ENCODE results near the gene CTNND2. TPM values are rescaled to one million over a fixed set of nuclear protein-coding genes. Genes with fewer than 3 reads are reported as not detected.

Gene CTNND2
- polyA plus RNA-seq, 1 experiment: not detected

DNA sequence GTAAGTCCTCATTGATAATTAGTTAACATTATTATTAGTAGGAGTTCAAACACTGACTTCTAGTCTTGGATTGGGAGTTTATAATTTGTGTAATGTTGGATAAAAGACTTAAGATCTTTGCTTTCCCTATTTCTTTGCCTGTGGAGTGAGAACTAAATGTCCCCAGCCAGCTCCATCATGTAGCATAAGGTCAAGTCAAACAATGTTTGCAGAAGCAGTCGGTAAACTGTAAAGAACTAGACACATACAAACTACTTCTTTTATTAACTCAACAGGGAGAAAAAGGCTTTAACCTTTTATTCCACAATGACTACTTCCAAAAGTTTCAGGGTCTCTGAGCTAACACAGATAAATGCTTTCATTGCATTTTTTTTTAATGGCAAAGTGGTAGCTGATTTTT lies 192.3 kb downstream of the CTNND2 start:
- ChIA-PET POLR2A (no interaction called here), CTCF (no interaction called here)
- Histone ChIP-seq H3K4me3 (ENCODE audit: low read depth, low read length) (no peak overlapping the region), H3K9me3 (ENCODE audit: control insufficient read depth, insufficient read depth, low read length) (peaks cover 8% of the 10 kb centered on the region), H3K27me3 (ENCODE audit: control insufficient read depth, insufficient read depth, low read length) (no peaks in the 10 kb centered on the region), H3K27ac (ENCODE audit: low read depth, low read length) (no peak overlapping the region)
- TF ChIP-seq, protein P1, sequence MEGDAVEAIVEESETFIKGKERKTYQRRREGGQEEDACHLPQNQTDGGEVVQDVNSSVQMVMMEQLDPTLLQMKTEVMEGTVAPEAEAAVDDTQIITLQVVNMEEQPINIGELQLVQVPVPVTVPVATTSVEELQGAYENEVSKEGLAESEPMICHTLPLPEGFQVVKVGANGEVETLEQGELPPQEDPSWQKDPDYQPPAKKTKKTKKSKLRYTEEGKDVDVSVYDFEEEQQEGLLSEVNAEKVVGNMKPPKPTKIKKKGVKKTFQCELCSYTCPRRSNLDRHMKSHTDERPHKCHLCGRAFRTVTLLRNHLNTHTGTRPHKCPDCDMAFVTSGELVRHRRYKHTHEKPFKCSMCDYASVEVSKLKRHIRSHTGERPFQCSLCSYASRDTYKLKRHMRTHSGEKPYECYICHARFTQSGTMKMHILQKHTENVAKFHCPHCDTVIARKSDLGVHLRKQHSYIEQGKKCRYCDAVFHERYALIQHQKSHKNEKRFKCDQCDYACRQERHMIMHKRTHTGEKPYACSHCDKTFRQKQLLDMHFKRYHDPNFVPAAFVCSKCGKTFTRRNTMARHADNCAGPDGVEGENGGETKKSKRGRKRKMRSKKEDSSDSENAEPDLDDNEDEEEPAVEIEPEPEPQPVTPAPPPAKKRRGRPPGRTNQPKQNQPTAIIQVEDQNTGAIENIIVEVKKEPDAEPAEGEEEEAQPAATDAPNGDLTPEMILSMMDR (IDR thresholded peaks at IDR 0.05; ENCODE audit: low read depth, low read length): no peak
- no peak for DNase-seq (ENCODE audit: low read depth, low spot score)

DNA sequence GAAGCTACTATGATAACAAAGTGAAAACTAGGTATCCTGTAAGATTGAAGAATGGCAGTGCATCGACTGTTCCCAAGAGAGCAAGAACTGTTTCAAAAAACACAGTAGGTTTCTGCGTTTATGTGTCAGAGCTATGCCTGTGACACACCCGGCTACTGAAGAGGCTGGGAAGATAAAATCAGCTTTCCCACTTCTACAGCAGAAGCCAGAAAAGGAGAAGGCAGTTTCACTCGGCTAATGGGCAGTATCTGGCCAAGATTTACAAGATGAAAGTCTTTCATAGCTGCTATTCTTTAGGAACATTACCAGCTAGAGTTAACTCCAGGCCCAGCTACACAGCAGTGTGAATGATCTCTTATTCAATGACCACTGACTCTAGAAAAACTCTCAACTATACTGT lies 195.2 kb downstream of the CTNND2 start:
- DNase-seq (ENCODE audit: low read depth, low spot score): no peak
- Histone ChIP-seq H3K27me3 (ENCODE audit: control insufficient read depth, insufficient read depth, low read length) (no peaks in the 10 kb centered on the region), H3K9me3 (ENCODE audit: control insufficient read depth, insufficient read depth, low read length) (peaks cover 8% of the 10 kb centered on the region), H3K27ac (ENCODE audit: low read depth, low read length) (no peak overlapping the region), H3K4me3 (ENCODE audit: low read depth, low read length) (no peak overlapping the region)
- TF ChIP-seq, protein P1 (IDR thresholded peaks at IDR 0.05; ENCODE audit: low read depth, low read length): no peak
- ChIA-PET POLR2A (no interaction called here), CTCF (no interaction called here)

DNA sequence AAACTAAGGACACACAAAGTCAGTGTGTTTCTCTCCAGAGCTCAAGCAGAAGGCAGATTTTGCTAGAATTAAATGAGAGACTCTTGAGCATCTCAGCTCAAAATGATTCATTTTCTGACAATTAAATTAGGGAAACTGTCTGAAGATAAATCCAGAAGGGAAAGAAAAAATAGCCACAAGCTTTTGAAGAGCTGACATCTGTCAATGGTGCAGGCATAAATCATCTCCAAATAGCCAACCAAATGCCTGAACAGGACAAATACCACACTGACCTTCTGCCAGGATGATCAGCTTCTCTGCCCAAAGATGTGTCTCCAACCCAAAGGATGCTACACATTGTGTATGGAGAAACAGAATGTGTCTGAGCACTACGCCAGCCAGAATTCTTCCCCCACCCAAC lies 199.3 kb downstream of the CTNND2 start:
- Histone ChIP-seq H3K9me3 (ENCODE audit: control insufficient read depth, insufficient read depth, low read length) (peaks cover 10% of the 10 kb centered on the region), H3K27ac (ENCODE audit: low read depth, low read length) (no peak overlapping the region), H3K4me3 (ENCODE audit: low read depth, low read length) (no peak overlapping the region), H3K27me3 (ENCODE audit: control insufficient read depth, insufficient read depth, low read length) (no peaks in the 10 kb centered on the region)
- DNase-seq (ENCODE audit: low read depth, low spot score): no peak
- POLR2A ChIA-PET: no interaction called here
- CTCF ChIA-PET: no interaction called here
- TF ChIP-seq, protein P1 (IDR thresholded peaks at IDR 0.05; ENCODE audit: low read depth, low read length): no peak

DNA sequence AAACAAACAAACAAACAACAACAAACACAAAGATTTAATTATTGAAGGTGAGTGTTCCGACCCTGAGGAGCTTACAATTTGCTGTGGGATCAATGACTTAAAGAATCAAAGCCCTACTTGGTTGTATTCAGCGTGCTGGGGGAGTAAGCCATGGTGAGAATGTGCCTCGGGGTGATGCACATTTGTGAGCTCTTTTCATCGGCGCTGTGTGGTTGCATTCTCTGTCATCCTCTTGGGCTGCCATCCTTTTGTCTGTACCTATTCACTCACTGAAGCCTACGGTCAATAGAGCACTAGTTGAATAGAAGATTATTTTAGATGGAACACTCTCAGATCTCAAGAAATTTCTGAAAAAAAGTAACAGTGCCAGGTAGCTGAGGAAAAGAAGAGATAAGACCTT lies 203.9 kb downstream of the CTNND2 start:
- Histone ChIP-seq H3K4me3 (ENCODE audit: low read depth, low read length) (no peak overlapping the region), H3K27ac (ENCODE audit: low read depth, low read length) (no peak overlapping the region), H3K27me3 (ENCODE audit: control insufficient read depth, insufficient read depth, low read length) (no peaks in the 10 kb centered on the region), H3K9me3 (ENCODE audit: control insufficient read depth, insufficient read depth, low read length) (peaks cover 10% of the 10 kb centered on the region; the same call in 1 of the 2 replicates)
- CTCF ChIA-PET: no interaction called here
- no peak for DNase-seq (ENCODE audit: low read depth, low spot score)
- TF ChIP-seq, protein P1 (IDR thresholded peaks at IDR 0.05; ENCODE audit: low read depth, low read length): no peak
- POLR2A ChIA-PET: no interaction called here

DNA sequence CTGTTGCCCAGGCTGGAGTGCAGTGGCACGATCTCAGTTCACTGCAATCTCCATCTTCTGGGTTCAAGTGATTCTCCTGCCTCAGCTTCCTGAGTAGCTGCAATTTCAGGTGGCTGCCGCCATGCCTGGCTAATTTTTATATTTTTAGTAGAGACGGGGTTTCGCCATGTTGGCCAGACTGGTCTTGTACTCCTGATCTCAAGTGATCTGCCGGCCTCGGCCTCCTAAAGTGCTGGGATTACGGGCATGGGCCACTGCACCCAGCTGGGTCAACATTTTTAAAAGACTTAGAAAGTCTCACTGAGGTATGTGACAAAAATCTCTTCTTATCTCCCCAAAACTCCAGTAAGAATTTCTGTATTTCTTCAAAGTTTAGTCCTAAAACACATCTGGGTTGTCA lies 211.6 kb downstream of the CTNND2 start:
- Histone ChIP-seq H3K4me3 (ENCODE audit: low read depth, low read length) (no peak overlapping the region), H3K9me3 (ENCODE audit: control insufficient read depth, insufficient read depth, low read length) (peaks cover 4% of the 10 kb centered on the region; the same call in 1 of the 2 replicates), H3K27ac (ENCODE audit: low read depth, low read length) (no peak overlapping the region), H3K27me3 (ENCODE audit: control insufficient read depth, insufficient read depth, low read length) (no peaks in the 10 kb centered on the region)
- ChIA-PET POLR2A (no interaction called here), CTCF (no interaction called here)
- no peak for DNase-seq (ENCODE audit: low read depth, low spot score)
- TF ChIP-seq, protein P1 (IDR thresholded peaks at IDR 0.05; ENCODE audit: low read depth, low read length): no peak
